Activated B cell treated with CpG ODN at 0.5 μM for 24 hours (primary cell): ENCODE measurements around the gene KRT79. TPM values are rescaled to one million over a fixed set of nuclear protein-coding genes. Genes with fewer than 3 reads are reported as not detected.

ENCODE experiments used
- ATAC-seq: fragments of 200-7000 bp; cut with Tn5 transposase; one replicate; pipeline ENCODE4 v1.10.0; 2021; ENCODE audit warnings: low read depth, mild to moderate bottlenecking, moderate library complexity
- CTCF ChIA-PET: fragments of 350-600 bp; sonication (Branson Sonifier 250); formaldehyde crosslinking; loops from one replicate; lab custom pipeline; 2021; ENCODE audit warnings: antibody characterized with exemption; lab: Charles Lee
- POLR2A ChIA-PET: fragments of 350-600 bp; sonication (Branson Sonifier 250); formaldehyde crosslinking; loops from one replicate; lab custom pipeline; 2021; ENCODE audit warnings: antibody characterized with exemption; lab: Charles Lee
- DNase-seq: peaks from one replicate; pipeline ENCODE4 v3.0.0; 2022
- H3K27ac Mint-ChIP-seq: one replicate; pipeline ENCODE4 v1.8.0; 2020; ENCODE audit warnings: mixed read lengths
- H3K27me3 Mint-ChIP-seq: one replicate; pipeline ENCODE4 v1.8.0; 2021; ENCODE audit warnings: mixed read lengths
- H3K36me3 Mint-ChIP-seq: one replicate; pipeline ENCODE4 v1.8.0; 2021; ENCODE audit warnings: low read depth, mixed read lengths
- H3K4me1 Mint-ChIP-seq: one replicate; pipeline ENCODE4 v1.8.0; 2021; ENCODE audit warnings: mixed read lengths
- H3K4me3 Mint-ChIP-seq: one replicate; pipeline ENCODE4 v1.8.0; 2020; ENCODE audit warnings: mild to moderate bottlenecking, mixed read lengths
- H3K9me3 Mint-ChIP-seq: one replicate; pipeline ENCODE4 v1.8.0; 2020; ENCODE audit warnings: mixed read lengths
- intact Hi-C: fragments of 100-400 bp; cut with micrococcal nuclease; formaldehyde crosslinking; loops from one replicate; pipeline ENCODE4 v1.15.1; 2024
- total RNA-seq: library from RNA; stranded (reverse); gene quantifications from 2 replicates; pipeline ENCODE4 v1.2.3, GENCODE V29; 2022
- TF ChIP-seq, protein P1 (sequence below): fragments of 200-600 bp; IDR thresholded peaks from one replicate; pipeline ENCODE4 v1.8.0; 2022; ENCODE audit warnings: antibody characterized with exemption, mild to moderate bottlenecking

Gene KRT79
- total RNA-seq, 1 donor from 2014 or later: not detected

DNA sequence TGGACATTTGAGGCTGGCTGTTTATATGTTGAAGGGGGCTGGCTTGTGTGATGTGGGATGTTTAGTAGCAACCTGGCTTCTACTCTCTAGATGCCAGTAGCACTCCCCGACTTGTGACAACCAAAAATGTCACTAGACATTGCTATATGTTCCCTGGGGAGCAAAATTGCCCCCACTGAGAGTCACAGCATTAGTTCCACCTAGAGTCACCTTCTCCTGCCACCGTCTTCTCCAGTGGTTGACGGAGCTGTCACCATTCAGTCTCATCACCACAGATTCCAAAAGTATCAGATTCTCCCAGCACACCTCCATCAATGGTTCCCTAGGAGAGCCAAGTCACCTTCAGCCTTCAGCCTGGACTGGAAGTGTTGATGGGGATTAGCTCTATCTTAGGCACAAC lies 49.2 kb downstream of the KRT79 start:
- no peak overlapping the region for H3K27ac Mint-ChIP-seq
- CTCF ChIA-PET: no interaction called here
- no peak overlapping the region for H3K4me3 Mint-ChIP-seq
- DNase-seq (no peak), ATAC-seq (no peak)
- peaks cover 21% of the 10 kb centered on the region for H3K27me3 Mint-ChIP-seq
- H3K9me3 Mint-ChIP-seq: no peaks in the 10 kb centered on the region
- no peaks in the 10 kb centered on the region for H3K4me1 Mint-ChIP-seq
- TF ChIP-seq, protein P1, sequence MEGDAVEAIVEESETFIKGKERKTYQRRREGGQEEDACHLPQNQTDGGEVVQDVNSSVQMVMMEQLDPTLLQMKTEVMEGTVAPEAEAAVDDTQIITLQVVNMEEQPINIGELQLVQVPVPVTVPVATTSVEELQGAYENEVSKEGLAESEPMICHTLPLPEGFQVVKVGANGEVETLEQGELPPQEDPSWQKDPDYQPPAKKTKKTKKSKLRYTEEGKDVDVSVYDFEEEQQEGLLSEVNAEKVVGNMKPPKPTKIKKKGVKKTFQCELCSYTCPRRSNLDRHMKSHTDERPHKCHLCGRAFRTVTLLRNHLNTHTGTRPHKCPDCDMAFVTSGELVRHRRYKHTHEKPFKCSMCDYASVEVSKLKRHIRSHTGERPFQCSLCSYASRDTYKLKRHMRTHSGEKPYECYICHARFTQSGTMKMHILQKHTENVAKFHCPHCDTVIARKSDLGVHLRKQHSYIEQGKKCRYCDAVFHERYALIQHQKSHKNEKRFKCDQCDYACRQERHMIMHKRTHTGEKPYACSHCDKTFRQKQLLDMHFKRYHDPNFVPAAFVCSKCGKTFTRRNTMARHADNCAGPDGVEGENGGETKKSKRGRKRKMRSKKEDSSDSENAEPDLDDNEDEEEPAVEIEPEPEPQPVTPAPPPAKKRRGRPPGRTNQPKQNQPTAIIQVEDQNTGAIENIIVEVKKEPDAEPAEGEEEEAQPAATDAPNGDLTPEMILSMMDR: no peak
- intact Hi-C loops: no loop called here
- H3K36me3 Mint-ChIP-seq: no peaks in the 10 kb centered on the region
- POLR2A ChIA-PET: no interaction called here

DNA sequence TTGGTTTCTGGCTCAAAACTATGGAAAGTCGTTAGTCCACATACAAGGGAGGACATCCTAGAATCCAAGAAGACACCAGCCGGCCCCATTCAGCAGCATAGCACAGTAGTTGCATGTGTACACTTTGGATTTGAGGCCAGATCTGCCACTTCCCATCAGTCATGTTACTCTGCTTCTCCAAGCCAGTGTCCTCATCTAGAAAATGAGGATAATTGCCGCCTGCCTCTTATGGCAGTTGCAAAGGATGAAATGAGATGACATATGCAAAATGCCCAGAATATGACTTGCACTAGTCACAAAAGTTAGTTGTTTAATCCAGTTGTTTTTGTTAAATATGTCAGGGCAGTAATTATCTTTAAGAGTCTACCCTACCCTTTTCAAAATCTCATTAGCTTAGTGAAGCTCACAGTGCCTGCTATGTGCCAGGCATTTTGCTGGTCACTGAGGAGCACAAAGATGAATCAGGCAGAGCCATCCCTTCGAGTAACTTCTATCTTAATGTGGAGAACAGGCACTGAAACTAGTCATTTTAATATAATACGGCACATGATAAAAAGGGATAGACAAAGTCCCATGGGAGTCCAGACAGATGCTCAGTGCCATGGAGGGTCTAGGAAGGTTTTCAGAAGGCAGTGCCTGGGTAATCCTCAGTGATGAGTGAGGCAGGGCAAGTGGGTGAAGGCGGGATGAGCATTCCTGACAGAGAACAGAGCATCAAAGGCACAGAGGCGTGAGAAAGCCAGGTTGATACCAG lies 50.4 kb downstream of the KRT79 start:
- TF ChIP-seq, protein P1: no peak
- no peak for DNase-seq
- Mint-ChIP-seq H3K27me3 (peaks cover 14% of the 10 kb centered on the region), H3K4me3 (no peak overlapping the region), H3K4me1 (no peaks in the 10 kb centered on the region), H3K36me3 (no peaks in the 10 kb centered on the region), H3K27ac (no peak overlapping the region), H3K9me3 (no peaks in the 10 kb centered on the region)
- ATAC-seq: no peak
- intact Hi-C loops: no loop called here
- ChIA-PET CTCF (no interaction called here), POLR2A (no interaction called here)

DNA sequence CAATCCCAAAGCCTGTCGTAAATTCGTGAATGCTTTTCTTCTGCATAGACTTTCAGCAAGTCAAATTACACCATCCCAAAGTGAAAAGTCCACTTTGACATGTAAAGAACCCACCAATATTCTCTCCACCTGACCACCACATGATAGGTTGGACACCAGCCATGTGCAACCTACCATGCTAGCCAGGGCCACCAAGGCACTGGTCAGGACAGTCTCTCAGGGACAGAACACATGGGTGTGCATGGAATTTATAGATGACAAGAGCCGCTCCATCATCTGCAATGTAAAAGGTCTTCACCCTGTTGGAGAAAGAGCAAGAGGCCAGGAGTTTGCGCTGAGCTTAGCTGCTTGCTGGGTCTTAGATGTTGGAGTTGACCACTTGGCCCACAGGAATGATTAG lies 51.6 kb downstream of the KRT79 start:
- TF ChIP-seq, protein P1: no peak
- Mint-ChIP-seq H3K4me3 (no peak overlapping the region), H3K27me3 (peaks cover 15% of the 10 kb centered on the region), H3K9me3 (no peaks in the 10 kb centered on the region), H3K4me1 (no peaks in the 10 kb centered on the region), H3K27ac (no peak overlapping the region), H3K36me3 (no peaks in the 10 kb centered on the region)
- CTCF ChIA-PET: no interaction called here
- no peak for DNase-seq
- ATAC-seq: no peak
- intact Hi-C loops: no loop called here
- POLR2A ChIA-PET: no interaction called here

DNA sequence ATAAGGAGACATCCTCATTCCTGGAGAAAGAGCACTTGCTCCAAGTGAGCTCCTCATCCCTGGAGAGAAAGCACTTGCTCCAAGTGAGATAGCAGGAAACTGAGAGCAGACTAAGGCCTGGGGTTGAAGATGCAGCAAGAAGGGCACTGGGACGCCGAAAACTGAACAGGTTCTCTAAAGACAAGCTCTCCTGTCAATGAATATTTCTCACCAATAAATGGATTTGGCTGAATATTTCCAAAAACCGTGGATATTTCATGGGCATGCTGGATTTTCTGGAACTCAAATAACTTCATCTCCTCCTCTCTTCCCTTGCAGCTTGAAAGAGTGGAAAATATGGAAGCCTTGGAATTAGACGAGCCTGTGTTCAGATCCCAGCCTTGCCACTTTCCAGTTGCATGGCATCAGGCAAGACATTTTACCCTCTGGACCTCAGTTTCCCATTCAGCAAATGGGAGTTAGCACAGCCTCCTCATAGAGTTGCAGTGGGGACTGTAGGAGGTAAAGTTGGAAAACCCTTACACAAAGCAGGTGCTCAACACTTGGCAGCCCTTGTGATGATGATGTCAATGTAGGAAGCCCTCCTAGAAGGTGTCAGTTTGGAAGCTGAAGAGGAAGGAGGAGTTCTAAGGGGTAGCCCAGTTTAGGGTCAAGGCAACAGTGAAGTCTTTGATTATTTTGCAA lies 52.6 kb downstream of the KRT79 start:
- no peaks in the 10 kb centered on the region for H3K36me3 Mint-ChIP-seq
- H3K27ac Mint-ChIP-seq: no peak overlapping the region
- ATAC-seq: no peak
- H3K4me3 Mint-ChIP-seq: no peak overlapping the region
- TF ChIP-seq, protein P1: no peak
- no peaks in the 10 kb centered on the region for H3K9me3 Mint-ChIP-seq
- peaks cover 15% of the 10 kb centered on the region for H3K27me3 Mint-ChIP-seq
- intact Hi-C loops: no loop called here
- POLR2A ChIA-PET: no interaction called here
- CTCF ChIA-PET: no interaction called here
- H3K4me1 Mint-ChIP-seq: no peaks in the 10 kb centered on the region
- no peak for DNase-seq

DNA sequence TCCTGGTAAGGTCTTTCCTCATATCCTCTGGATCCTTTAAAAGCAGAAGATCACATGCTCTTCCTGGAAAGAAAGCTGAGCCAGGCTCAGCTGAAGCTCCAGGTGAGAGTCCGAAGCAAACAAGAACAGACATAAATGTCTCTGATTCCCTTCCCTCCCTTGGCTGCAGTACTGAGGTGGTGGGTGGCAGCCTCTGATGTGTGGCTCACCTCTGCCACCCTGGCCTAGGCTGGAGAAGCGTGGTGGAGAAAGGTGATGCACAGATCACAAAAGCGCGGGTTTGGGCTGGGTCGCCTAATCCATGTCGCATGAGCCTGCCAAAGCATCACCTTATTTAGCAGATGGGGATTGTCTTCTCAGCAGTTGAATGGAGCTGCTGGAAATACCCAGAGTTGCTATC lies 54.2 kb downstream of the KRT79 start:
- Mint-ChIP-seq H3K9me3 (no peaks in the 10 kb centered on the region), H3K4me3 (no peak overlapping the region), H3K27me3 (peaks cover 15% of the 10 kb centered on the region), H3K27ac (no peak overlapping the region), H3K36me3 (no peaks in the 10 kb centered on the region), H3K4me1 (no peaks in the 10 kb centered on the region)
- ChIA-PET CTCF (no interaction called here), POLR2A (no interaction called here)
- ATAC-seq (no peak), DNase-seq (no peak)
- TF ChIP-seq, protein P1: no peak
- intact Hi-C loops: no loop called here
